OCI-LY7 (cell line): ENCODE results near the gene BRAF. TPM values are rescaled to one million over a fixed set of nuclear protein-coding genes. Genes with fewer than 3 reads are reported as not detected.

Experiments used
- BruUV-seq: library from RNA; stranded (reverse); fragments of 400-500 nt; replicated peaks from 2 replicates; lab custom pipeline; 2021; lab: Mats Ljungman, UMichigan
- CTCF ChIA-PET: fragments of 300-600 bp; sonication (Branson Sonifier 250); formaldehyde crosslinking; loops from one replicate; lab custom pipeline; 2022; ENCODE audit warnings: antibody characterized with exemption; ENCODE audit not compliant: unreplicated experiment; lab: Charles Lee
- POLR2A ChIA-PET: fragments of 300-600 bp; sonication (Branson Sonifier 250); formaldehyde crosslinking; loops from one replicate; lab custom pipeline; 2022; ENCODE audit warnings: antibody characterized with exemption; lab: Charles Lee
- DNase-seq: peaks from one replicate; pipeline ENCODE4 v3.0.0-alpha.2; 2015; ENCODE audit warnings: low spot score
- H2AFZ ChIP-seq: fragments of 200-600 bp; sonication (generic), shearing (Covaris generic); 2 replicates; pipeline ENCODE4 v1.6.1; 2014; ENCODE audit warnings: mild to moderate bottlenecking, antibody characterized with exemption, low read length, moderate library complexity
- H3K27ac ChIP-seq: fragments of 200-600 bp; sonication (generic); 2 replicates; pipeline ENCODE4 v1.5.1; 2014; ENCODE audit warnings: mixed run types, low read depth, mild to moderate bottlenecking, moderate library complexity, low read length, inconsistent platforms; ENCODE audit not compliant: poor library complexity, severe bottlenecking
- H3K36me3 ChIP-seq: fragments of 200-600 bp; sonication (generic); 2 replicates; pipeline ENCODE4 v1.6.1; 2014; ENCODE audit warnings: mild to moderate bottlenecking, antibody characterized with exemption, low read length, moderate library complexity, mixed read lengths; ENCODE audit not compliant: insufficient read depth
- H3K4me1 ChIP-seq: fragments of 200-600 bp; sonication (generic); 2 replicates; pipeline ENCODE4 v1.5.1; 2014; ENCODE audit warnings: mild to moderate bottlenecking, low read length; ENCODE audit not compliant: insufficient read depth, poor library complexity, severe bottlenecking
- H3K4me2 ChIP-seq: fragments of 200-600 bp; sonication (generic); 2 replicates; pipeline ENCODE4 v1.6.1; 2014; ENCODE audit warnings: mild to moderate bottlenecking, low read length
- H3K4me3 ChIP-seq: fragments of 200-600 bp; sonication (generic); 2 replicates; pipeline ENCODE4 v1.5.1; 2014; ENCODE audit warnings: mild to moderate bottlenecking, low read depth, low read length; ENCODE audit not compliant: poor library complexity, severe bottlenecking
- H3K79me2 ChIP-seq: fragments of 200-600 bp; sonication (generic); 2 replicates; pipeline ENCODE4 v1.6.1; 2016; ENCODE audit warnings: low read depth, mild to moderate bottlenecking, low read length, moderate library complexity, mixed read lengths; ENCODE audit not compliant: insufficient read depth
- H3K9me2 ChIP-seq: fragments of 200-600 bp; sonication (generic); 2 replicates; pipeline ENCODE4 v1.6.1; 2016; ENCODE audit warnings: mild to moderate bottlenecking, low read length, mixed read lengths; ENCODE audit not compliant: insufficient read depth
- H3K9me3 ChIP-seq: fragments of 200-600 bp; sonication (generic); 2 replicates; pipeline ENCODE4 v1.6.1; 2014; ENCODE audit warnings: mild to moderate bottlenecking, mixed run types, low read length, mixed read lengths
- H4K20me1 ChIP-seq: fragments of 200-600 bp; sonication (generic); 2 replicates; pipeline ENCODE4 v1.6.1; 2014; ENCODE audit warnings: mild to moderate bottlenecking, antibody characterized with exemption, low read length, moderate library complexity, mixed read lengths; ENCODE audit not compliant: insufficient read depth
- CTCF ChIP-seq: fragments of 200-600 bp; sonication (generic); conservative IDR thresholded peaks from 2 replicates; pipeline ENCODE4 v1.5.1; 2014; ENCODE audit warnings: mild to moderate bottlenecking, antibody characterized with exemption, low read length, moderate library complexity, mixed read lengths
- EZH2phosphoT487 ChIP-seq: fragments of 200-600 bp; sonication (generic); IDR thresholded peaks from 2 replicates; pipeline ENCODE4 v1.6.1; 2018; ENCODE audit warnings: low read depth, borderline replicate concordance, mild to moderate bottlenecking, mixed run types, antibody characterized with exemption, low read length, moderate library complexity, mixed read lengths
- intact Hi-C: fragments of 100-400 bp; cut with micrococcal nuclease; formaldehyde crosslinking; loops from one replicate; pipeline ENCODE4 v1.10.0; 2022; ENCODE audit not compliant: unreplicated experiment
- total RNA-seq, 2 experiments: library from RNA; depleted of rRNA in 1 of 2; stranded (reverse); fragments of >200 nt in 1 of 2; shearing (Covaris generic) in 1 of 2; gene quantifications; 2 replicates each; pipeline ENCODE4 v1.2.3, GENCODE V29; 2014 to 2022

Gene BRAF
- total RNA-seq, 2 experiments from 2014 or later: 17.1 to 41.6 TPM

GRCh38 chr7:140864732-140865131 lies 60.0 kb downstream of the BRAF start:
- peaks cover 22% of the 10 kb centered on the region for H3K79me2 ChIP-seq
- no peak overlapping the region for H3K4me2 ChIP-seq
- CTCF ChIA-PET: no interaction called here
- no TSS peak for BruUV-seq
- H3K36me3 ChIP-seq: peaks cover 10% of the 10 kb centered on the region; the same call in 1 of the 2 replicates
- H3K4me3 ChIP-seq: no peak overlapping the region
- intact Hi-C loops: no loop called here
- POLR2A ChIA-PET: no interaction called here
- no peak for TF ChIP-seq EZH2phosphoT487
- no peak for TF ChIP-seq CTCF
- no peak overlapping the region for H3K27ac ChIP-seq
- H3K9me3 ChIP-seq: 0 out of 2 replicates have a peak, but pooled peaks cover 8% of the 10 kb centered on the region
- peaks cover 9% of the 10 kb centered on the region for H3K4me1 ChIP-seq
- H4K20me1 ChIP-seq: peaks cover 4% of the 10 kb centered on the region; the same call in 1 of the 2 replicates
- DNase-seq: no peak
- H3K9me2 ChIP-seq: no peaks in the 10 kb centered on the region
- no peak overlapping the region for H2AFZ ChIP-seq

GRCh38 chr7:140863867-140864266 lies 60.9 kb downstream of the BRAF start:
- BruUV-seq: no TSS peak
- DNase-seq: no peak
- intact Hi-C loops: no loop called here
- Histone ChIP-seq H3K27ac (no peak overlapping the region), H3K4me1 (peaks cover 9% of the 10 kb centered on the region), H3K4me3 (no peak overlapping the region), H3K79me2 (peaks cover 22% of the 10 kb centered on the region), H2AFZ (no peak overlapping the region), H4K20me1 (peaks cover 4% of the 10 kb centered on the region; the same call in 1 of the 2 replicates), H3K9me2 (no peaks in the 10 kb centered on the region), H3K36me3 (peaks cover 10% of the 10 kb centered on the region; the same call in 1 of the 2 replicates), H3K9me3 (0 out of 2 replicates have a peak, but pooled peaks cover 8% of the 10 kb centered on the region), H3K4me2 (no peak overlapping the region)
- no peak for TF ChIP-seq CTCF
- TF ChIP-seq EZH2phosphoT487: no peak
- ChIA-PET CTCF (no interaction called here), POLR2A (no interaction called here)

DNA sequence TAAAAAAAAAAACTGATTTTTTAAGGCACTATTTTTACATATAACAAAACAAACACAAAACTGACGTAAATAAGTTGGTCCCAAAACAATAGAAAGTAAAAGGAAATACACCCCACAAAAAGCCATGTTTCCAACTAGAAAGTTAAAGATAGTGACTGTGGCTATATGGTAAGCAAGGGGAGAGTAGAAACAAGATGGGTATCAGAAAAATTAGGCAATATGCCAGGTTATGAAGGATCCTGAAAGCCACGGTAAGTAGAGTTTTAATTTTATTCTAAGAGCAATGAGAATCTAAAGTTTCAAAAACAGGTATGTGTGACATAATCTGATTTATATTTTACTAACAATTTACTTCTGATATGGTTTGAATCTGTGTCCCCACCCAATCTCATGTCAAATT lies 61.5 kb downstream of the BRAF start:
- Histone ChIP-seq H3K79me2 (peaks cover 21% of the 10 kb centered on the region), H3K9me2 (no peaks in the 10 kb centered on the region), H3K4me3 (no peak overlapping the region), H3K4me2 (no peak overlapping the region), H2AFZ (no peak overlapping the region), H3K36me3 (peaks cover 10% of the 10 kb centered on the region; the same call in 1 of the 2 replicates), H3K9me3 (0 out of 2 replicates have a peak, but pooled peaks cover 8% of the 10 kb centered on the region), H3K27ac (no peak overlapping the region), H4K20me1 (peaks cover 4% of the 10 kb centered on the region; the same call in 1 of the 2 replicates), H3K4me1 (peaks cover 9% of the 10 kb centered on the region)
- no TSS peak for BruUV-seq
- intact Hi-C loops: no loop called here
- POLR2A ChIA-PET: no interaction called here
- TF ChIP-seq EZH2phosphoT487 (no peak), CTCF (no peak)
- no peak for DNase-seq
- CTCF ChIA-PET: no interaction called here
